GM21360 (cell line): ENCODE measurements around the gene TMOD4.

Experiments used
- ATAC-seq: cut with Tn5 transposase; IDR thresholded peaks from one replicate; pipeline ENCODE4 v1.9.1; 2021; ENCODE audit warnings: mild to moderate bottlenecking, moderate library complexity; ENCODE audit not compliant: unreplicated experiment

Gene TMOD4

GRCh38 chr1:151143986-151144385 lies 31.8 kb downstream of the TMOD4 start:
- ATAC-seq: no peak

GRCh38 chr1:151143057-151143435 lies 32.7 kb downstream of the TMOD4 start:
- no peak for ATAC-seq

- no peak for ATAC-seq
Observed at GRCh38 chr1:151142411-151143056, 33.2 kb downstream of the TMOD4 start.

GRCh38 chr1:151137789-151138188 lies 38.0 kb downstream of the TMOD4 start:
- no peak for ATAC-seq

- ATAC-seq: no peak
Observed at GRCh38 chr1:151135433-151136385, 40.1 kb downstream of the TMOD4 start.

- no peak for ATAC-seq
Observed at GRCh38 chr1:151134991-151135390, 40.8 kb downstream of the TMOD4 start.

- no peak for ATAC-seq
Observed at GRCh38 chr1:151134396-151134795, 41.4 kb downstream of the TMOD4 start.

- no peak for ATAC-seq
Observed at GRCh38 chr1:151133018-151133806, 42.6 kb downstream of the TMOD4 start.

GRCh38 chr1:151132335-151133017 lies 43.3 kb downstream of the TMOD4 start:
- ATAC-seq: no peak

- no peak for ATAC-seq
Observed at GRCh38 chr1:151131701-151132334, 44.0 kb downstream of the TMOD4 start.

- ATAC-seq: peak; percentile 63
Observed at GRCh38 chr1:151130987-151131586, 44.7 kb downstream of the TMOD4 start.

GRCh38 chr1:151128800-151129199 lies 47.0 kb downstream of the TMOD4 start:
- no peak for ATAC-seq

- ATAC-seq: no peak
Observed at GRCh38 chr1:151124763-151125403, 50.9 kb downstream of the TMOD4 start.
